Epidermal melanocyte (primary cell): Measurements from ENCODE around the gene MORC2.

Experiments
- DNase-seq: peaks from one replicate; pipeline ENCODE4 v3.0.0; 2011; ENCODE audit warnings: low spot score; ENCODE audit not compliant: insufficient read length

MORC2 gene

GRCh38 chr22:30921108-30921507, 47.5 kb downstream of the MORC2 start:
- DNase-seq, result no peak

- peak; percentile 85 for DNase-seq
Measured at GRCh38 chr22:30920407-30920806, 48.2 kb downstream of the MORC2 start.

- no peak for DNase-seq
Measured at GRCh38 chr22:30919973-30920372, 48.6 kb downstream of the MORC2 start.

GRCh38 chr22:30918761-30919160, 49.8 kb downstream of the MORC2 start:
- DNase-seq, result no peak

- no peak for DNase-seq
Measured at GRCh38 chr22:30910358-30910757, 58.2 kb downstream of the MORC2 start.

GRCh38 chr22:30909306-30909705, 59.3 kb downstream of the MORC2 start:
- no peak for DNase-seq

- no peak for DNase-seq
Measured at GRCh38 chr22:30908051-30908461, 60.5 kb downstream of the MORC2 start.

GRCh38 chr22:30906946-30907345, 61.6 kb downstream of the MORC2 start:
- DNase-seq, result no peak

GRCh38 chr22:30906411-30906810, 62.2 kb downstream of the MORC2 start:
- DNase-seq, result no peak

- no peak for DNase-seq
Measured at GRCh38 chr22:30905696-30906341, 62.8 kb downstream of the MORC2 start.

- no peak for DNase-seq
Measured at GRCh38 chr22:30903876-30904460, 64.6 kb downstream of the MORC2 start.

GRCh38 chr22:30902496-30903357, 65.8 kb downstream of the MORC2 start:
- DNase-seq, result no peak

- no peak for DNase-seq
Measured at GRCh38 chr22:30894371-30894740, 74.2 kb downstream of the MORC2 start.

- DNase-seq, result no peak
Measured at GRCh38 chr22:30893434-30894370, 74.9 kb downstream of the MORC2 start.

GRCh38 chr22:30892731-30893221, 75.8 kb downstream of the MORC2 start:
- DNase-seq, result no peak

- DNase-seq, result no peak
Measured at GRCh38 chr22:30892286-30892685, 76.3 kb downstream of the MORC2 start.

GRCh38 chr22:30891781-30892180, 76.8 kb downstream of the MORC2 start:
- DNase-seq, result no peak

- DNase-seq, result no peak
Measured at GRCh38 chr22:30891443-30891755, 77.2 kb downstream of the MORC2 start.

GRCh38 chr22:30890686-30891442, 77.7 kb downstream of the MORC2 start:
- no peak for DNase-seq

- no peak for DNase-seq
Measured at GRCh38 chr22:30889996-30890480, 78.5 kb downstream of the MORC2 start.
